ENCODE data around the gene LAYN. TPM values are rescaled to one million over a fixed set of nuclear protein-coding genes. Genes with fewer than 3 reads are reported as not detected.

Gene LAYN
- total and polyA plus RNA-seq, 2 experiments from 2014 or later: 7.7 to 12.6 TPM

GRCh38 chr11:111522426-111522825 is 18.1 kb upstream of the LAYN start:
- no peak for DNase-seq (ENCODE audit: low spot score)
- Histone ChIP-seq H3K9me3 (ENCODE audit: low read depth) (no peaks in the 10 kb centered on the region), H3K27ac (no peak overlapping the region), H3K4me2 (no peak overlapping the region), H3K4me1 (ENCODE audit: insufficient read depth) (no peaks in the 10 kb centered on the region), H3K27me3 (no peaks in the 10 kb centered on the region), H2AFZ (no peak overlapping the region), H3K9me2 (replicated peaks; ENCODE audit: insufficient read depth) (no peaks in the 10 kb centered on the region), H4K20me1 (ENCODE audit: insufficient read depth, poor library complexity, severe bottlenecking) (no peaks in the 10 kb centered on the region), H3K79me2 (no peaks in the 10 kb centered on the region), H3K36me3 (replicated peaks; ENCODE audit: insufficient read depth, low read depth) (no peaks in the 10 kb centered on the region), H3K4me3 (no peak overlapping the region)
- WGBS (ENCODE audit: low lambda C conversion rate, missing lambda C conversion rate): 90% methylated on average over 5 of the region's 5 CpGs
- no peak for TF ChIP-seq EZH2phosphoT487 (IDR thresholded peaks at IDR 0.05; ENCODE audit: low read depth, severe bottlenecking, unreplicated experiment)
- TF ChIP-seq, protein P1, sequence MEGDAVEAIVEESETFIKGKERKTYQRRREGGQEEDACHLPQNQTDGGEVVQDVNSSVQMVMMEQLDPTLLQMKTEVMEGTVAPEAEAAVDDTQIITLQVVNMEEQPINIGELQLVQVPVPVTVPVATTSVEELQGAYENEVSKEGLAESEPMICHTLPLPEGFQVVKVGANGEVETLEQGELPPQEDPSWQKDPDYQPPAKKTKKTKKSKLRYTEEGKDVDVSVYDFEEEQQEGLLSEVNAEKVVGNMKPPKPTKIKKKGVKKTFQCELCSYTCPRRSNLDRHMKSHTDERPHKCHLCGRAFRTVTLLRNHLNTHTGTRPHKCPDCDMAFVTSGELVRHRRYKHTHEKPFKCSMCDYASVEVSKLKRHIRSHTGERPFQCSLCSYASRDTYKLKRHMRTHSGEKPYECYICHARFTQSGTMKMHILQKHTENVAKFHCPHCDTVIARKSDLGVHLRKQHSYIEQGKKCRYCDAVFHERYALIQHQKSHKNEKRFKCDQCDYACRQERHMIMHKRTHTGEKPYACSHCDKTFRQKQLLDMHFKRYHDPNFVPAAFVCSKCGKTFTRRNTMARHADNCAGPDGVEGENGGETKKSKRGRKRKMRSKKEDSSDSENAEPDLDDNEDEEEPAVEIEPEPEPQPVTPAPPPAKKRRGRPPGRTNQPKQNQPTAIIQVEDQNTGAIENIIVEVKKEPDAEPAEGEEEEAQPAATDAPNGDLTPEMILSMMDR (IDR thresholded peaks at IDR 0.05; ENCODE audit: poor library complexity): no peak
- no peak for TF ChIP-seq EZH2 (IDR thresholded peaks at IDR 0.05; ENCODE audit: borderline replicate concordance)

GRCh38 chr11:111523343-111523742 is 17.2 kb upstream of the LAYN start:
- DNase-seq (ENCODE audit: low spot score): no peak
- H3K4me1 ChIP-seq (ENCODE audit: insufficient read depth): no peaks in the 10 kb centered on the region
- TF ChIP-seq, protein P1 (IDR thresholded peaks at IDR 0.05; ENCODE audit: poor library complexity): no peak
- TF ChIP-seq EZH2 (IDR thresholded peaks at IDR 0.05; ENCODE audit: borderline replicate concordance) (no peak), EZH2phosphoT487 (IDR thresholded peaks at IDR 0.05; ENCODE audit: low read depth, severe bottlenecking, unreplicated experiment) (no peak)
- H3K4me3 ChIP-seq: no peak overlapping the region
- H2AFZ ChIP-seq: no peak overlapping the region
- no peak overlapping the region for H3K4me2 ChIP-seq
- 96% methylated on average over 2 of the region's 2 CpGs for WGBS (ENCODE audit: low lambda C conversion rate, missing lambda C conversion rate)
- no peaks in the 10 kb centered on the region for H3K79me2 ChIP-seq
- no peaks in the 10 kb centered on the region for H3K36me3 ChIP-seq (replicated peaks; ENCODE audit: insufficient read depth, low read depth)
- no peaks in the 10 kb centered on the region for H3K27me3 ChIP-seq
- no peaks in the 10 kb centered on the region for H3K9me3 ChIP-seq (ENCODE audit: low read depth)
- H3K9me2 ChIP-seq (replicated peaks; ENCODE audit: insufficient read depth): no peaks in the 10 kb centered on the region
- no peaks in the 10 kb centered on the region for H4K20me1 ChIP-seq (ENCODE audit: insufficient read depth, poor library complexity, severe bottlenecking)
- no peak overlapping the region for H3K27ac ChIP-seq

GRCh38 chr11:111524056-111524455 is 16.5 kb upstream of the LAYN start:
- H3K79me2 ChIP-seq: no peaks in the 10 kb centered on the region
- WGBS (ENCODE audit: low lambda C conversion rate, missing lambda C conversion rate): 95% methylated on average over 1 of the region's 1 CpG
- no peak overlapping the region for H2AFZ ChIP-seq
- H3K36me3 ChIP-seq (replicated peaks; ENCODE audit: insufficient read depth, low read depth): no peaks in the 10 kb centered on the region
- no peak overlapping the region for H3K4me3 ChIP-seq
- H3K4me1 ChIP-seq (ENCODE audit: insufficient read depth): no peaks in the 10 kb centered on the region
- H3K9me2 ChIP-seq (replicated peaks; ENCODE audit: insufficient read depth): no peaks in the 10 kb centered on the region
- no peaks in the 10 kb centered on the region for H3K9me3 ChIP-seq (ENCODE audit: low read depth)
- no peak for TF ChIP-seq EZH2 (IDR thresholded peaks at IDR 0.05; ENCODE audit: borderline replicate concordance)
- TF ChIP-seq EZH2phosphoT487 (IDR thresholded peaks at IDR 0.05; ENCODE audit: low read depth, severe bottlenecking, unreplicated experiment): no peak
- TF ChIP-seq, protein P1 (IDR thresholded peaks at IDR 0.05; ENCODE audit: poor library complexity): no peak
- no peak overlapping the region for H3K4me2 ChIP-seq
- H4K20me1 ChIP-seq (ENCODE audit: insufficient read depth, poor library complexity, severe bottlenecking): no peaks in the 10 kb centered on the region
- H3K27me3 ChIP-seq: no peaks in the 10 kb centered on the region
- no peak overlapping the region for H3K27ac ChIP-seq
- DNase-seq (ENCODE audit: low spot score): no peak

DNA sequence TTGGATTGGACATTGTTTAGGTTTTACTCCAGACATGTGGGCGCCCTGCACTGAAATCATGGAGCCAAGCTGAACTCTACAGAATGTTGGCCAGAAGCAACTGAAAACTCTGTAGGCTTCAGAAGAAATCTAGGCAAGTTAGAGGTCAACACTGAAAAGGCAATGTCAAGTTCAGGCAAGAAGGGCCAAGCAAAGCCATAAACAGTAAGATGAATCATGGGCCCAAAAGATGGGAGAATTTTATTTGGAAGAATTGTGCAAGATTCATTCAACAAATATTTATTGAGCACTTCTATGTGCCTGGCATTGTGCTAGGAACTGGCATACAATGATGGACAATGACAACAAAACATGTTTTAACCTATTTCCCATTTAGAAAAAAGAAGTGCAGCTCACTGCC is 15.1 kb upstream of the LAYN start:
- Histone ChIP-seq H3K36me3 (replicated peaks; ENCODE audit: insufficient read depth, low read depth) (no peaks in the 10 kb centered on the region), H3K4me1 (ENCODE audit: insufficient read depth) (no peaks in the 10 kb centered on the region), H3K27ac (no peak overlapping the region), H3K4me3 (no peak overlapping the region), H3K4me2 (no peak overlapping the region), H3K27me3 (no peaks in the 10 kb centered on the region), H3K9me3 (ENCODE audit: low read depth) (no peaks in the 10 kb centered on the region), H2AFZ (no peak overlapping the region), H3K79me2 (no peaks in the 10 kb centered on the region), H4K20me1 (ENCODE audit: insufficient read depth, poor library complexity, severe bottlenecking) (no peaks in the 10 kb centered on the region), H3K9me2 (replicated peaks; ENCODE audit: insufficient read depth) (no peaks in the 10 kb centered on the region)
- DNase-seq (ENCODE audit: low spot score): no peak
- no peak for TF ChIP-seq EZH2phosphoT487 (IDR thresholded peaks at IDR 0.05; ENCODE audit: low read depth, severe bottlenecking, unreplicated experiment)
- no peak for TF ChIP-seq EZH2 (IDR thresholded peaks at IDR 0.05; ENCODE audit: borderline replicate concordance)
- TF ChIP-seq, protein P1 (IDR thresholded peaks at IDR 0.05; ENCODE audit: poor library complexity): no peak
- 100% methylated on average over 1 of the region's 1 CpG for WGBS (ENCODE audit: low lambda C conversion rate, missing lambda C conversion rate)
